ENCODE results near the gene LMBR1.

DNA sequence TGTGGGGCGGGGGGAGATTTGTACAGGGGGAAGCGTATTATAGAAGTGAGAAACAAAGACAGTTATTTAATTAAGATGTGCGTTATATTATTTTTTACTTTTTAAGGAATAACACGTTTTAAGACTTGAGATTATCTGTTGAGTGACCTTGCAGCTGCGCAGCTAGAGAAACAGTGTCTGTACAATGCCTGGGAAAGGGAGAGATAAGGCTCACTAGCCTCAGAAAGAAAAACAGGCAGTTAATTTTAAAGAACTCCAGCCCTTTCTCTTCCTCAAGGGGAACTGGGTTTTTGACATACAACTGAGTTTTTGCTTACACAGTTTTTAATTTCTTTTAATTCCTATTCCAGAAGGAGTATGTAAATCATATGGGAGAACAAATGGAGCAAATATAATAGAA, 50.7 kb downstream of the LMBR1 start:
- TF ChIP-seq, protein P1, sequence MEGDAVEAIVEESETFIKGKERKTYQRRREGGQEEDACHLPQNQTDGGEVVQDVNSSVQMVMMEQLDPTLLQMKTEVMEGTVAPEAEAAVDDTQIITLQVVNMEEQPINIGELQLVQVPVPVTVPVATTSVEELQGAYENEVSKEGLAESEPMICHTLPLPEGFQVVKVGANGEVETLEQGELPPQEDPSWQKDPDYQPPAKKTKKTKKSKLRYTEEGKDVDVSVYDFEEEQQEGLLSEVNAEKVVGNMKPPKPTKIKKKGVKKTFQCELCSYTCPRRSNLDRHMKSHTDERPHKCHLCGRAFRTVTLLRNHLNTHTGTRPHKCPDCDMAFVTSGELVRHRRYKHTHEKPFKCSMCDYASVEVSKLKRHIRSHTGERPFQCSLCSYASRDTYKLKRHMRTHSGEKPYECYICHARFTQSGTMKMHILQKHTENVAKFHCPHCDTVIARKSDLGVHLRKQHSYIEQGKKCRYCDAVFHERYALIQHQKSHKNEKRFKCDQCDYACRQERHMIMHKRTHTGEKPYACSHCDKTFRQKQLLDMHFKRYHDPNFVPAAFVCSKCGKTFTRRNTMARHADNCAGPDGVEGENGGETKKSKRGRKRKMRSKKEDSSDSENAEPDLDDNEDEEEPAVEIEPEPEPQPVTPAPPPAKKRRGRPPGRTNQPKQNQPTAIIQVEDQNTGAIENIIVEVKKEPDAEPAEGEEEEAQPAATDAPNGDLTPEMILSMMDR (IDR thresholded peaks at IDR 0.05; ENCODE audit: extremely low read depth in 1 of 2, insufficient read depth in 1 of 2, low read depth in 1 of 2, low read length in 2 of 2), result no peak
- TF ChIP-seq, protein P2, sequence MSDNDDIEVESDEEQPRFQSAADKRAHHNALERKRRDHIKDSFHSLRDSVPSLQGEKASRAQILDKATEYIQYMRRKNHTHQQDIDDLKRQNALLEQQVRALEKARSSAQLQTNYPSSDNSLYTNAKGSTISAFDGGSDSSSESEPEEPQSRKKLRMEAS (IDR thresholded peaks at IDR 0.05; ENCODE audit: insufficient read depth, insufficient read length), result no peak

All from endothelial cell of umbilical vein (primary cell).